GM12801 (cell line): Measurements from ENCODE around the gene SUMO2.

Experiments
- TF ChIP-seq, protein P1 (sequence below): IDR thresholded peaks from one replicate; pipeline ENCODE4 v1.5.1; 2011; ENCODE audit warnings: control low read depth; ENCODE audit not compliant: insufficient read length; ENCODE audit errors: extremely low read depth

Gene SUMO2

DNA sequence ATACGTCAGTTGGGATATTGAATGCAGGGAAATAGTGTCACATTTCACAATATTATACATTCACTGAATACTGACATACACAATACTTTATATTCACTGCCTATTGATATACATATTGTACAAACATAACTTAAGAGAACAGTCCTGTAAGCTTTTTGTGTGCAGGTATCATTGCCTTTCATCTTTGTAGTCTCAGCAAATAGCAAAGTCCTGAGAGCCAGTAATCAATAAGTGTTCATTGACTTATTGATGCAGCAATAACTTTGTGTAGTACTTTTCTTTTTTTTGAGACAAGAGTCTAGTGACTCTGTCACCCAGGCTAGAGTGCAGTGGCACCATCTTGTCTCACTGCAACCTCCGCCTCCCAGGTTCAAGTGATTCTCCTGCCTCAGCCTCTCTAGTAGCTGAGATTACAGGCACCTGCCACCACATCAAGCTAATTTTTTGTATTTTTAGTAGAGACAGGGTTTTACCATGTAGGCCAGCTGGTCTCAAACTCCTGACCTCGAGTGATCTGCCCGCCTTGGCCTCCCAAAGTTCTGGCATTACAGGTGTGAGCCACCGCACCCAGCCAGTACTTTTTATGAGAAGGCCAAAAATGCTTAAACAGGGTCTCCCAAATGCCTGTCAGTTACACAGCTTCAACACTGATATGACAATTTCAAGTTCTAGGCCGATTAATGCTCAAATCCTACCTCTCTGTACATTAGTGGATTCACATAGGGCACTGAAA is 17.3 kb upstream of the SUMO2 start:
- TF ChIP-seq, protein P1, sequence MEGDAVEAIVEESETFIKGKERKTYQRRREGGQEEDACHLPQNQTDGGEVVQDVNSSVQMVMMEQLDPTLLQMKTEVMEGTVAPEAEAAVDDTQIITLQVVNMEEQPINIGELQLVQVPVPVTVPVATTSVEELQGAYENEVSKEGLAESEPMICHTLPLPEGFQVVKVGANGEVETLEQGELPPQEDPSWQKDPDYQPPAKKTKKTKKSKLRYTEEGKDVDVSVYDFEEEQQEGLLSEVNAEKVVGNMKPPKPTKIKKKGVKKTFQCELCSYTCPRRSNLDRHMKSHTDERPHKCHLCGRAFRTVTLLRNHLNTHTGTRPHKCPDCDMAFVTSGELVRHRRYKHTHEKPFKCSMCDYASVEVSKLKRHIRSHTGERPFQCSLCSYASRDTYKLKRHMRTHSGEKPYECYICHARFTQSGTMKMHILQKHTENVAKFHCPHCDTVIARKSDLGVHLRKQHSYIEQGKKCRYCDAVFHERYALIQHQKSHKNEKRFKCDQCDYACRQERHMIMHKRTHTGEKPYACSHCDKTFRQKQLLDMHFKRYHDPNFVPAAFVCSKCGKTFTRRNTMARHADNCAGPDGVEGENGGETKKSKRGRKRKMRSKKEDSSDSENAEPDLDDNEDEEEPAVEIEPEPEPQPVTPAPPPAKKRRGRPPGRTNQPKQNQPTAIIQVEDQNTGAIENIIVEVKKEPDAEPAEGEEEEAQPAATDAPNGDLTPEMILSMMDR, result no peak

DNA sequence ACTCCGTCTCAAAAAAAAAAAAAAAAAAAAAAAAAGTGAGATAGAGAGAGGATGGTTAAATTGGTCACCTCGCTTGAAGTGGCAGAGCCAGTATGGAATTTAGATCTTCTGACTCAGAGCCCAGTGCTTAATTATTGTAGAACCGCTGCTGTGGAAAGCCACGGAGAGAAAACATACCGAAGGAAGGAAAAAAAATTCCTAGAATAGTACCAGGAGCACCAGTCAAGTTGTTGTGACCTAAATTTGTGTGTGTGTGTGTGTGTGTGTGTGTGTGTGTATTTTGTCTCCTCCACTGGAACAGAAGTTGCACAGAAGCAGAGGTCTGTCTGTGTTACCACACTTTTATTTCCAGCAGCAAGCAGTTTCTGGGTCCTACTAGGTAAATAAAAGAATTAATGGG is 12.1 kb upstream of the SUMO2 start:
- TF ChIP-seq, protein P1, result no peak

DNA sequence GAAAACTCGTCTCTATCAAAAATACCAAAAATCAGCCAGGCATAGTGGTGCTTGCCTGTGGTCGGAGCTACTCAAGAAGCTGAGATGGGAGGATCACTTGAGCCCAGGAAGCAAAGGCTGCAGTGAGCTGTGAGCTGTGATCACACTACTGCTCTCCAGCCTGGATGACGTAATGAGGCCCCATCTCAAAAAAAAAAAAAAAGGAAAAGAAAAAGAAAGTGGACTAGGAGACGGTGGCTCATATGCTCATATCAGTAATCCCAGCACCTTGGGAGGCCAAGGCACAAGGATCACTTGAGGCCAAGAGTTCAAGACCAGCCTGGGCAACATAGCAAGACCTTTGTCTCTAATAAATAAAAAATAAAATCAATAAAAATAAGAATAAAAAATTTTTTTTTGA is 8.8 kb upstream of the SUMO2 start:
- TF ChIP-seq, protein P1, result no peak

DNA sequence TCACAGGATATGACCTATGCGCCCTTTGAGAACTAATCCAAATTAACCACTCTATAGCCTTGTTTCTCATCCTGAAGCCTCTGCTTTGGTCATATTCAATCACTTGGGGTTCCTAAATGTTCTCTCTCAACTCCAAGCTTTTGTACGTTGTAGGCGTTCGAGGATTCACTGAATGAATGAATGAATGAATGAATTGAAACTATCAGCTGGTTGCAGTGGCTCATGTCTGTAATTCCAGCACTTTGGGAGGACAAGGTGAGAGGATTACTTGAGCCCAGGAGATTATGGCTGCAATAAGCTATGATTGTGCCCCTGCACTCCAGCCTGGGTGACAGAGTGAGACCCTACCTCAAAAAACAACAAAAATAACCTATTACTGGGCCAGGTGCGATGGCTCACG is 5.9 kb upstream of the SUMO2 start:
- TF ChIP-seq, protein P1, result no peak

DNA sequence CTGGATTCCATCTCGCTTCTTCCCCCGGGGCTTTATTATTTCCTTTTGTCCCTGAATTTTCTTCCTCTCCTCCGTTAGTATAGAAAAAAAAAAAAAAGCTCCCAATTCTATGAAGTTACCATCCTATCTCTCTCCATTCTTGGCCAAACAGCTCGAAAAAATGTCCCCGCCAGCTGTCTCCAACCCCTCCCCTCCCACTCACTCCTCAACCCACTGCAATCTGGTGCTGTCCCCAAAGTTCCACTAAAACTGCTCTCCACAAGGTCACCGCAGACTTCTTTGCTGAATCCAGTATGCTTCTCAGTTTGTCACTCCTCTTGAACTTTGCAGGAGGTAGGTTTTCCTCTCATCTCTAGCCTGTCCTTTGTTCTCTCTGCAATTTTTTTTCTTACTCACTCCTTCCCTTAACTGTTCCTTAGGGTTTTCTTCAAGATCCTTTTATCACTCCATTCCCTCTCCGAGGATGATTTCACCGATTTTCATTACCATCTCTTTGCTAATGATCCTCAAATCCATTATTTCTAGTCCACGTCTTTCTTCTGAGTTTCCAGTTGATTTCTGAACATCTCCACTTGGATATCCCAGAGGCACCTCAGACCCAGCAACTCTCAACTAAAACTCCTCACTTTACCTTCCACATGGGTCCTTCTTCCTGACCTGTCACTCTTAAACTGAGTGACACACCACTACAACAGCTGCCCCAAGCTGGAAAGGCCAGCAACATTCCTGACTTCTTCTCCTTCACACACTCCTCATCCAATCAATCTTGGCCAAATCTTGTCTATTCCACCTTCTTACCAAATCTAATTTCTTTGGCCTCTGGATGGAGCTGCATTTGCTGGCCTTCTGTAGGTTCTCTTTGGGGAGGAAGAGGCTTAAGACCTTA is 1.5 kb upstream of the SUMO2 start:
- TF ChIP-seq, protein P1, result no peak

DNA sequence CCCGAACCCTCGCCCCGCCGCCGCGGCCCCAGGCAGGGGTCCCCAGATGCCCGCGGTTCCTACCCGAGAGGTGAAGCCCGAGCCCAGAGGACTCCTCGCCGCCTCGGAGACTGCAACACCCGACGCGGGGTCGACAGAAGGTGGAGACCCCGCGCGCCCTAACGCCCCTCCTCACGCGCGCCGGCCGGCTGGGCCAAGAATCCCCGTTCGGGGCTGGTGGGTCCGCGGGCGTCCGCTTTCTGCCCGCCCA is 515 bp downstream of the SUMO2 start:
- TF ChIP-seq, protein P1, result no peak

DNA sequence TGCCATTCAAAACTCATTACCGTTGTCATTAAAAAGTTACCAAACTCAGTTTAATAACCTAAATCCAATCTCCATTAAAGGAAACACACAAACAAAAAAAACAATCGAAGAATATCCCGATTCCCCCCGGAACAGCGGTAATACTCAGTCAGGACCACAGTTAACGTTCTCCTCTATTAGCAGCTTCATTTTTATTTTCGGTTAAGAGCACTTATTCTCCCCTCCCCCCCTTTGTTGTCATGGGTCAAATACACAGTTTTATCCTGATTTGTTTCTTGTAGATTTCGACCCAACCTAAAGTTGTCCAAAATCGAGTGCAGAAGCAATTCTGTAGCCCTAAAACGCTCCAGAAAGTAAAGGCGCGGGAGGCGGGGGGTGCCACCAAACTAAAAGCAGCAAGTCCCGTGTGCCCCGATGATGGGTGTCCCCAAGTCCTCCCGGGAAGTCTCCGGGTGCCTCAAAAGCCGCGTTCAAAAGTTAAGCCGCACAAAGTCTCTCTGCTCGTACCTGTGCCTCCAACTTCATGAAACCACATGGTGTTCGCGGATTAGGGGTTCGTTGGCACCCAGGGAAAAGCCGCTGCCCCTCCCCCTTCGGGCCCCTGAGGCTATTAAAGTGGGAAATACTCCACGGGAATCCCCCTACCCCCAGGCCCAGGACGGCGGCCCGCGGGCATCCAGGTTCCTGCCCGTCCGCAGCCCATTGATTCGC is 996 bp downstream of the SUMO2 start:
- TF ChIP-seq, protein P1, result no peak
